Progenitor cell of endocrine pancreas (in vitro differentiated cells): Measurements from ENCODE around the gene TRIAP1. TPM values are rescaled to one million over a fixed set of nuclear protein-coding genes. Genes with fewer than 3 reads are reported as not detected.
"Not testable (repeated sequence)": the region's sequence is repeated elsewhere in the genome, so short reads cannot be mapped to it uniquely, and the experiment has no call there.

Experiments
- DNase-seq: peaks from one replicate; pipeline ENCODE4 v3.0.0; 2021; ENCODE audit warnings: low spot score; ENCODE audit not compliant: unreplicated experiment
- H3K27ac Mint-ChIP-seq: 2 replicates; pipeline ENCODE4 v1.8.0; 2021; ENCODE audit warnings: mild to moderate bottlenecking, moderate library complexity, mixed read lengths
- H3K27me3 Mint-ChIP-seq: 2 replicates; pipeline ENCODE4 v1.8.0; 2021; ENCODE audit warnings: mixed read lengths
- H3K36me3 Mint-ChIP-seq: 2 replicates; pipeline ENCODE4 v1.8.0; 2022; ENCODE audit warnings: mixed read lengths; ENCODE audit not compliant: insufficient read depth
- H3K4me1 Mint-ChIP-seq: 2 replicates; pipeline ENCODE4 v1.8.0; 2021; ENCODE audit warnings: low read depth, mixed read lengths
- H3K4me3 Mint-ChIP-seq: 2 replicates; pipeline ENCODE4 v1.8.0; 2021; ENCODE audit warnings: low read depth, mild to moderate bottlenecking, moderate library complexity, mixed read lengths
- H3K9me3 Mint-ChIP-seq: 2 replicates; pipeline ENCODE4 v1.8.0; 2021; ENCODE audit warnings: low read depth, mixed read lengths
- CTCF ChIP-seq: fragments of 200-600 bp; sonication (generic); IDR thresholded peaks from one replicate; pipeline ENCODE4 v1.5.0; 2021; ENCODE audit warnings: antibody characterized with exemption, mild to moderate bottlenecking; ENCODE audit not compliant: unreplicated experiment
- total RNA-seq: library from RNA; stranded (reverse); gene quantifications from 2 replicates; pipeline ENCODE4 v1.2.1, GENCODE V29; 2021

TRIAP1 gene
- total RNA-seq, 1 donor from 2014 or later, result 32.4 TPM

GRCh38 chr12:120488057-120488640, 42.0 kb upstream of the TRIAP1 start:
- Mint-ChIP-seq H3K4me3 (no peak overlapping the region), H3K27me3 (no peaks in the 10 kb centered on the region), H3K36me3 (peaks cover 14% of the 10 kb centered on the region)

GRCh38 chr12:120487552-120487951, 41.4 kb upstream of the TRIAP1 start:
- Mint-ChIP-seq H3K36me3 (peaks cover 14% of the 10 kb centered on the region), H3K27ac (peak overlapping the region; percentile 67)
- not testable (repeated sequence) for H3K9me3 Mint-ChIP-seq, H3K4me1 Mint-ChIP-seq, DNase-seq, H3K4me3 Mint-ChIP-seq, H3K27me3 Mint-ChIP-seq

More at GRCh38 chr12:120488057-120488640, 42.0 kb upstream of the TRIAP1 start:
- H3K27ac Mint-ChIP-seq, result peak overlapping the region; percentile 65
- peaks cover 9% of the 10 kb centered on the region for H3K4me1 Mint-ChIP-seq
- no peak for TF ChIP-seq CTCF
- no peak for DNase-seq
- no peaks in the 10 kb centered on the region for H3K9me3 Mint-ChIP-seq

- TF ChIP-seq CTCF, result no peak
- no peak for DNase-seq
- Mint-ChIP-seq H3K9me3 (no peaks in the 10 kb centered on the region), H3K4me3 (no peak overlapping the region), H3K27ac (no peak overlapping the region), H3K27me3 (no peaks in the 10 kb centered on the region), H3K4me1 (peaks cover 9% of the 10 kb centered on the region), H3K36me3 (peaks cover 13% of the 10 kb centered on the region)
These were observed 40.0 kb upstream of the TRIAP1 start for GRCh38 chr12:120485961-120486881.

- TF ChIP-seq CTCF, result no peak
- no peak for DNase-seq
These were observed 37.4 kb upstream of the TRIAP1 start for GRCh38 chr12:120483621-120484020.

GRCh38 chr12:120481022-120481767, 35.0 kb upstream of the TRIAP1 start:
- Mint-ChIP-seq H3K4me3 (no peak overlapping the region), H3K4me1 (no peaks in the 10 kb centered on the region), H3K36me3 (peaks cover 2% of the 10 kb centered on the region), H3K9me3 (no peaks in the 10 kb centered on the region), H3K27me3 (no peaks in the 10 kb centered on the region), H3K27ac (no peak overlapping the region)
- TF ChIP-seq CTCF, result no peak
- no peak for DNase-seq

More at GRCh38 chr12:120483621-120484020, 37.4 kb upstream of the TRIAP1 start:
- Mint-ChIP-seq H3K27me3 (no peaks in the 10 kb centered on the region), H3K4me1 (peaks cover 9% of the 10 kb centered on the region), H3K36me3 (peaks cover 6% of the 10 kb centered on the region), H3K4me3 (no peak overlapping the region), H3K9me3 (no peaks in the 10 kb centered on the region), H3K27ac (peak overlapping the region; percentile 33)
